Mucosa of rectum (tissue), 2 donors: ENCODE results near the gene SLC25A40.

ENCODE experiments used
- H3K27ac ChIP-seq, 2 donors: one replicate each; pipeline ENCODE4 v1.7.0; 2013; ENCODE audit warnings: inconsistent platforms in 2 of 2, low read depth in 2 of 2, low read length in 2 of 2
- H3K27me3 ChIP-seq, 2 donors: one replicate each; pipeline ENCODE4 v1.7.0; 2013; ENCODE audit warnings: low read length in 2 of 2; ENCODE audit not compliant: control insufficient read depth in 2 of 2, insufficient read depth in 2 of 2
- H3K36me3 ChIP-seq, 2 donors: one replicate each; pipeline ENCODE4 v1.7.0; 2013; ENCODE audit warnings: low read length in 2 of 2; ENCODE audit not compliant: control insufficient read depth in 2 of 2, insufficient read depth in 2 of 2
- H3K4me1 ChIP-seq, 2 donors: one replicate each; pipeline ENCODE4 v1.7.0; 2013; ENCODE audit warnings: low read length in 2 of 2, mild to moderate bottlenecking in 1 of 2; ENCODE audit not compliant: control insufficient read depth in 2 of 2, insufficient read depth in 2 of 2
- H3K4me3 ChIP-seq, 2 donors: one replicate each; pipeline ENCODE4 v1.7.0; 2013; ENCODE audit warnings: low read length in 2 of 2
- H3K9ac ChIP-seq, 2 donors: one replicate each; pipeline ENCODE4 v1.7.0; 2013; ENCODE audit warnings: low read length in 2 of 2, low read depth in 1 of 2, mild to moderate bottlenecking in 1 of 2
- H3K9me3 ChIP-seq, 2 donors: one replicate each; pipeline ENCODE4 v1.7.0; 2013; ENCODE audit warnings: low read length in 2 of 2; ENCODE audit not compliant: control insufficient read depth in 2 of 2
- donor health status: healthy.
- donor health status: Normal muscosa, but diverticular disease.

The SLC25A40 gene

DNA sequence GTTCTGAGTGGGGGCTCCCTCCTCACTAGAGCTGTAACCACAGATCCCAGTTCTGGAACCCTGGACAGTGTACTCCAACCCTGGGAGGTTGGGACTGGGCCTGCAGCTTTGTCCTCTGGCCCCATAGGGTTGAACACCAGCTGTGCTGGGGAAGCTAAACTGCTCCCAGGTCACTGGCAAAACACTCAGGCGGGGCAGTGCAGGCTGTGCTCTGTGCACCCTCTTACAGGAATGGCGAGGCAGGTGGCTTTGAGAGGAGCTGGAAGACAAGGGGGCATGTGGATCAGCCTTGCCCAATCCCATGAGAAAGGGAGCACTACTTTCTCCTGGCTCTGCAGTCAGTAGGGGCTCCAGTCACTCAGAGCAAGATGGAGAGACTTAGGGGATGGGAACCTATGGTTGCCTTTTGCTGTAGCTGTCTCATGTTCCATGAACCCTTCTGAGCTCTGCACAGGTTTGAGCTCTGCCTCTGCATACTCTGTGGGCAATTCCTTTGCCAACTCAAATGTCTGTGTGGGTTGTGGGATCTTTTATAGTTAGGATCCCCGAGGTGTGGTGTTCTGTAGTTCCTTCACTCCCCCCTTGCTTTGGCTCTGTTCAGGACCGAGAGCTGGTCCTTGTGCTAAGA, 90.7 kb downstream of the SLC25A40 start:
- no peak overlapping the region for H3K4me3 ChIP-seq
- H3K27ac ChIP-seq, result no peak overlapping the region
- H3K9me3 ChIP-seq, result no peaks in the 10 kb centered on the region
- no peaks in the 10 kb centered on the region for H3K27me3 ChIP-seq
- H3K4me1 ChIP-seq, result no peaks in the 10 kb centered on the region
- no peak overlapping the region for H3K9ac ChIP-seq
- no peaks in the 10 kb centered on the region for H3K36me3 ChIP-seq

DNA sequence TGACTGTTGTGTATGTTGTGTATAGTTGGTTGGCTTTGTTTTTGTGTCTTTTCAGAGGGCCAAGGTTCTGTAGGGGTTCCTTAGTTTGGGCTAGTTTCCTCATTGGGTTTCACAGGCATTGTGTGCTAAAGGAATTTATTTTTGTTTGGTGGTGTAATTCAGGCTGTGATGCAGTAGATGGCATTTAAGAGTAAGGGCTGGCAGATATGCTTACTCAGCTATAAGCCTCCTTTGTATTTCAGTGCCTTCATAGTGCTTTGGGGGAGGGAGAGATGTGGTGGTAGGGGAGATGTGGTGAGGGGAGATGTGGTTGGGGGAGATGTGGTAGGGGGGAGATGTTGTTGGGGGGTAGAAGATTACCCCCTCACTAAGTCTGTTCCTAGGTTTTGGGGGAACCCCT, 91.7 kb downstream of the SLC25A40 start:
- no peaks in the 10 kb centered on the region for H3K4me1 ChIP-seq
- no peaks in the 10 kb centered on the region for H3K36me3 ChIP-seq
- H3K27me3 ChIP-seq, result no peaks in the 10 kb centered on the region
- H3K9ac ChIP-seq, result no peak overlapping the region
- no peaks in the 10 kb centered on the region for H3K9me3 ChIP-seq
- no peak overlapping the region for H3K4me3 ChIP-seq
- no peak overlapping the region for H3K27ac ChIP-seq
